HG03135 (cell line): ENCODE results near the gene YY1.
"Not testable (repeated sequence)": the region's sequence is repeated elsewhere in the genome, so short reads cannot be mapped to it uniquely, and the experiment has no call there.

ENCODE experiments used
- ATAC-seq: cut with Tn5 transposase; IDR thresholded peaks from one replicate; pipeline ENCODE4 v1.9.1; 2021; ENCODE audit warnings: mild to moderate bottlenecking, moderate library complexity; ENCODE audit not compliant: unreplicated experiment

The YY1 gene

GRCh38 chr14:100238419-100239210 lies at the start of gene YY1:
TSS of gene YY1 (plus strand) at chr14:100239144. CDS start at chr14:100239245, 101 bp downstream.
- ATAC-seq: peak; percentile 73

GRCh38 chr14:100190126-100190525 lies 48.8 kb upstream of the YY1 start:
- no peak for ATAC-seq

GRCh38 chr14:100191584-100192249 lies 47.2 kb upstream of the YY1 start:
- ATAC-seq: no peak

GRCh38 chr14:100192250-100192671 lies 46.7 kb upstream of the YY1 start:
- ATAC-seq: no peak

DNA sequence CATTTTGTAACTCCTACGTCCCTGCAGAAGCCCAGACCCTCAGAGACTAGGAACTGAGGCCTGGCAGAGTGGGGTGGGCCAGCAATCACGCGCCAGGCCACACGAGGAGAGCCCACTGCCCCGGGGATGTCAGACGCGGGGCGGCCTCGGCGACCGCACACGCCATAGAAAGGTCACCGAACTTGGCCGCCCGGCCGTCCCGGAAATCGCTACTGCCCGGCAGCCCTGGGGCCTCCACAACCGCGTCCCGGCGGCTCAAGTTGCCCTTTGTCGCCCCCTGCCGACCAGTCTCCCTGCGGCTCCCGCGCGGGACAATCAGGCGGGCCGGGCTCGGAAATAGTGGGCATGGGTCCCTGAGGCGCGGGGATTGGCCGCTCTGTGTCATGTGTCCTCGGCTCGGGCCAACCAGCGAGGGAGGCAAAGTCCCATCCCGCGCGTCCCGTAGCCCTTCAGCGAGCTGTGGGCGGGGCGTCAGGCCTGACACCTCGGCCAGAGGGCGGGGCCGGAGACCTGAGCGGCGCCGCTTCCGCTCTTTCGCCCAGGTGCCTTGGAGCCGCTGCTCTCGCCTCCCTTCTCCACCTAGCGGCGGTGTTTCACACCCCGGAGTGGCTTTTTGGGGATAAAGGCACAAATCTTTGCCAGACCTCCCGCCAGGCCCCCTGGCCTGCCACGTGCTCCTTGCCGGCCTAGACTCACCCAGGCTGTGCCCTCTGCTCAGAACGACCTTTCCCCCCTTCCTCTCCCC lies 46.1 kb upstream of the YY1 start:
- peak; percentile 99 for ATAC-seq

DNA sequence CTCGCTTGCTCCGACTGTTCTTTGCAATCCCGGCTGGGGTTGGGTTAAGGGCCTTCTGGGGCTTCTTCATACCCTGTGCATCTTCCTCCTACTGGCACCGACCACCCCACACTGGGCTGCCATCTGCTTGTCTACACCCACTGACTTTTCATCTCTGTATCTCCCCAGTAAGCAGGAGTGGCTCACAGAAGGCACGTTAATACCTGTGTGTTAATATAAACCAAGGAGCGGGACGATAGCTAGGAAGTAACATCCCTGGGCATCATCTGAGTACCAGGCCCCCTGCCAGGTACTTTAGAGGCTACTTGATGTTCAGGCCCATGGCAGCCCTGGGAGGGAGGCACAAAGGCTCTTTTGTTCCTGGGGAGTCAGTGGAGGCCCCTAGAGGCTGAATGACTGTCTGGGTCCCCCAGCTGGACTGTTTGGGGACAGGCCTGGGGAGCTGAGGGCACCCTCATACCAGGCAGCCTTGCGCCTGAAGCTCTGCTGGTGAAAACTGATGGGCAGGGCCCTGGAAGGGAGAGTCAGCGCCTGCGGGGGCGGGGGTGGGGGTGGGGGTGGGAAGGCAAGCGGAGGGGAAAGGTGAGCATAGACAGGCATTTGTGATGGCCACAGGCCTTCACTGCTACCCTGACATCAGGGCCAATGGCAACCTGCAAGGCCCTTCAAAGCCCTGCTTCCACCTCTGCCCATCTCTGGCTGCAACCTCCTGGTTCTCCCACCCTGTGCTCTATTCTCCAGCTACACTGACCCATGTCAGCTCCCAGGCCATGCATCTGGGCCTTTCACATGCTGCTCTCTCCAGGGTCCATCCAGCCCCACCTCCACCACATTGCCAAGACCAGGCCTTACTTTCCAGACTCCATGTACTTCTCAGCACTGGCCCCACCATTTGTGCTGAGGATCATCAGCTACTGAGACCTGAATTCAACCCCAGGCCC lies 45.3 kb upstream of the YY1 start:
- no peak for ATAC-seq

GRCh38 chr14:100199240-100199860 lies 39.6 kb upstream of the YY1 start:
- no peak for ATAC-seq

DNA sequence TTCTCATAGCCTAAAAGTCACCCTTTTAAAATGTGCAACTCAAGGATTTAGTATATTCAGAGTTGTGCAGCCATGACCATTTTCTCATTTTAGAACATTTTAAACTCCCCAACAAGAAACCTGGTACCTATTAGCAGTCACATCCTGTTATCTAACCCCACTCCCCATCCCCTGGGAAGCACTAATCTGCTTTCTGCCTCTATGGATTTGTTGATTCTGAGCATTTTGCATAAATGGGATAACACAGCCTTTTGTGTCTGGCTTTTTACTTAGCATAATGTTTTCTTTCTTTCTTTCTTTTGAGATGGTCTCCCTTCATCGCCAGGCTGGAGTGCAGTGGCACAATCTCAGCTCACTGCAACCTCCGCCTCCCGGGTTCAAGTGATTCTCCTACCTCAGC lies 38.6 kb upstream of the YY1 start:
- no peak for ATAC-seq

GRCh38 chr14:100201701-100202100 lies 37.2 kb upstream of the YY1 start:
- ATAC-seq: no peak

DNA sequence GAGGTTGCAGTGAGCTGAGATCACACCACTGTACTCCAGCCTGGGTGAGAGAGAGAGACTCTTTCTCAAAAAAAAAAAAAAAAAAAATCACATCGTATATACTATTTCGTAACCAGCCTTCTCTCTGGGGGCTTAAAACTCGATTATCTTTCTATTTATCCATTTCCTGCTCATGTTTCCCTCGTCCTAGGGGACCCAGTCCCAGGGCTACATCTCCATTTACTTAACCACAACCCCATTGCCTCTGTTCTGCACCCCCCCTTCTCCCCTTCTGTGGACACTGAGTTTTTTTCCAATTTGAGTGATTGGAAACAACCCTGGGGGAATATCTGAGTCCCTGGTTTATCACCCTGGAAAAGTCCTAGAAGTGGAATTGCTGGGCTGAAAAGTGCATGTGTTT lies 36.2 kb upstream of the YY1 start:
- ATAC-seq: no peak

DNA sequence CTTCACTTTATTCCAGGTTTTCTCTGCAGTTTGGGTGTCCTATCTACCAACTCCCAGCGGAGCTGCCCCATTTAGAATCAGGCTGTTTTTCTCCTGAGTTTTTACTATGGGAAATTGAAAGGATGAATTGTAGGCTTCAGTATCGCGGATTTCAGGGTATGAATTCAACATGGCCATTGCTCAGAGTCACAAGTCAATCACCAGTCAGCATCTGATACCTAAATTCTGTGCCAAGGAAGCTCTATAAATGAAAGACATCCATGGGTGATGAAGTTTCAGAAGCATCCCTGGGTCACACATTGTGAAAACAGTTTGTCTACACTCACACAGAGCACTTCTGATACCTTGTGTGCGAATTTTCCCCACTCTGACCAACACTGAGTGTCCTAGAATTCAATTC lies 35.8 kb upstream of the YY1 start:
- no peak for ATAC-seq

DNA sequence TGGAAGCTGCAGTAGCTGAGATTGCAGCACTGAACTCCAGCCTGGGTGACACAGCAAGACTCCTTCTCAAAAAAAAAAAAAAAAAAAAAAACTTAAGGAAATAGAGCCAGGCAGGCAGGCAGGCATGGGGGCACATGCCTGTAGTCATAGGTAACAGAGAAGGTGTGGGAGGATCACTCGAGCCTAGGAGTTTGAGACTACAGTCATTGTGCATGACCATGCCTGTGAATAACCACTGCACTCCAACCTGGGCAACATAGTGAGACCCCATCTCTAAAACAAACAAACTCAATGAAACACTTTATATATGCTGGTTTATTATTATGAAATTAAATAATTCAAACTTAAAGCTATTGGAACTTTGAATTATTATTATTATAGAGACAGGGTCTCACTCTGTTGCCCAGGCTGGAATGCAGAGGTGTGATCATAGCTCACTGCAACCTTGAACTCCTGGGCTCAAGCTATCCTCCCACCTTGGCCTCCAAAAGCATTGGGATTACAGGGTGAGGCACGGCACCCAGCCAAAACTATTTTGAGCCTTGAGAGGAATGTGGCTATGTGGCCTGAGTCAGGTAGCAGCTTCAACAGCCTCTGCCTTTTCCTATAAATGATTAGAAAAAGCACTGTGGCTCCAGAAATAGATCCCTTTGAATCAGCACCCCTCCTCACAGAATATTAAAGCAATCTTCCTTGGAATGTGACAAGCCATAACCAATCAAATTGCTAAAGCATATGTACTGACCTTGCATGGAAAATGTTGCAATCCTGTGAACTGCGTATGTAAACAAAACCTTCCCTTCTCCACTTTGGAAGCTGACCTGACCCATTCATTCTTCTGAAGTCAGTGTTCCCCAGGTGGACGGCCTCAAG lies 34.7 kb upstream of the YY1 start:
- no peak for ATAC-seq

- not testable (repeated sequence) for ATAC-seq
Measured at GRCh38 chr14:100204835-100205167, 34.1 kb upstream of the YY1 start.

- ATAC-seq: not testable (repeated sequence)
Measured at GRCh38 chr14:100207588-100207987, 31.4 kb upstream of the YY1 start.

- ATAC-seq: not testable (repeated sequence)
Measured at GRCh38 chr14:100208136-100208535, 30.8 kb upstream of the YY1 start.

GRCh38 chr14:100211366-100211765 lies 27.6 kb upstream of the YY1 start:
- ATAC-seq: no peak

DNA sequence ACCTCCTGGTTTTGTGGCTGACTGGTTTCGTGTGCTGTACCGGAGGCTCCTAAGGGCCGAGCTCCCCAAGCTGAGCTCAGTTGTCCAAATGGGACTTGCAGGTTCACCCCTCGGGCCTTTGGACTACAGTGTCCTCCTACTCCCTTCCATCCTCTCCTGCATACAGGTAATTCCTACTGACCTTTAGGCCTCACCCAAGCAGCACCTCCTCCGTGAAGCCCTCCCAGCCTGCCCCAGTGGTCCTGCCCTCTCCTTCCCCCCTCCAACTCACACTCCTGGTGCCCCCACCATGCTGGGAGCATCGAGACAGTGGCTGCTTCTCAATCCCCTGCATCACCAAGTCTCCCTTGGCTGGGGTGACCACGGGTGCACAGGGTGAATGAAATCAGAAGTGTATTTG lies 27.1 kb upstream of the YY1 start:
- no peak for ATAC-seq

- ATAC-seq: no peak
Measured at GRCh38 chr14:100212476-100213333, 26.2 kb upstream of the YY1 start.
